ENCODE data around the gene ZNF594. TPM values are rescaled to one million over a fixed set of nuclear protein-coding genes. Genes with fewer than 3 reads are reported as not detected.
"Not testable (repeated sequence)": the region's sequence is repeated elsewhere in the genome, so short reads cannot be mapped to it uniquely, and the experiment has no call there.

ZNF594 gene
- total RNA-seq, 1 experiment from 2014 or later: 12.5 TPM

GRCh38 chr17:5142877-5143276 lies 48.8 kb downstream of the ZNF594 start:
- H3K14ac ChIP-seq (ENCODE audit: insufficient read depth, low read length); H4K5ac ChIP-seq (ENCODE audit: insufficient read length, low read depth, low read length); H3K27ac Mint-ChIP-seq; H3K4me2 ChIP-seq (ENCODE audit: insufficient read depth, insufficient read length, low read length); H3K4me3 Mint-ChIP-seq; H2BK12ac ChIP-seq (ENCODE audit: insufficient read length, low read depth, low read length); H3K79me2 ChIP-seq (ENCODE audit: insufficient read depth, low read length); DNase-seq; H4K20me1 ChIP-seq (ENCODE audit: control insufficient read depth, insufficient read depth, insufficient read length); H3K4ac ChIP-seq (ENCODE audit: low read depth, low read length); H3K18ac ChIP-seq (ENCODE audit: insufficient read length, low read depth, low read length); H2AFZ ChIP-seq (ENCODE audit: low read length); H3K9ac ChIP-seq (ENCODE audit: extremely low read depth, insufficient read length, low read length); H3K9me3 Mint-ChIP-seq; H2BK20ac ChIP-seq (ENCODE audit: low read depth, low read length, poor library complexity, severe bottlenecking); H3K27ac ChIP-seq (ENCODE audit: insufficient read length, low read depth, low read length); H4K8ac ChIP-seq (replicated peaks; ENCODE audit: insufficient read length, low read depth, low read length); H3K23me2 ChIP-seq (ENCODE audit: insufficient read length, low read depth, low read length, poor library complexity, severe bottlenecking); H3K27me3 ChIP-seq (ENCODE audit: insufficient read depth, low read length); H2BK15ac ChIP-seq (ENCODE audit: low read depth, low read length); H2BK5ac ChIP-seq (ENCODE audit: insufficient read length, low read length); H2BK120ac ChIP-seq (ENCODE audit: low read depth, low read length, poor library complexity, severe bottlenecking); H3T11ph ChIP-seq (ENCODE audit: low read length); H3K23ac ChIP-seq (ENCODE audit: insufficient read length, low read depth, low read length); H3K79me1 ChIP-seq (ENCODE audit: insufficient read depth, low read depth, low read length, poor library complexity, severe bottlenecking); H3K4me1 Mint-ChIP-seq; H2AK5ac ChIP-seq (ENCODE audit: insufficient read length, low read length); H3K36me3 Mint-ChIP-seq (ENCODE audit: insufficient read depth in 1 of 3, low read depth in 3 of 3); H4K91ac ChIP-seq (ENCODE audit: insufficient read length, low read depth, low read length); H3K9me3 ChIP-seq (ENCODE audit: control insufficient read depth, low read depth, low read length); H3K4me1 ChIP-seq (ENCODE audit: insufficient read depth, low read length); H3K56ac ChIP-seq (ENCODE audit: insufficient read length, low read depth, low read length): not testable (repeated sequence)
- no CpG with 5 or more reads among the region's 18 CpGs for WGBS (ENCODE audit: extremely low coverage, insufficient read length, low lambda C conversion rate)
- H3K27me3 Mint-ChIP-seq (ENCODE audit: low read depth): peaks cover 13% of the 10 kb centered on the region

Data from H9 (cell line).